Hematopoietic multipotent progenitor cell (in vitro differentiated cells): Measurements from ENCODE around the gene IP6K2. TPM values are rescaled to one million over a fixed set of nuclear protein-coding genes. Genes with fewer than 3 reads are reported as not detected.

Source experiments
- DNase-seq, 3 donors: peaks; one replicate each; pipeline ENCODE4 v3.0.0-alpha.2; 2011 to 2015; ENCODE audit warnings: low read depth in 2 of 3, low spot score in 2 of 3
- small RNA-seq: library from RNA; depleted of rRNA; stranded (forward); fragments of <200 nt; gene quantifications from one replicate; pipeline ENCODE3, GENCODE V24; 2012
- total RNA-seq: library from RNA; depleted of rRNA; stranded (reverse); fragments of >200 nt; gene quantifications from one replicate; pipeline ENCODE4 v1.2.3, GENCODE V29; 2012

IP6K2 gene
- total RNA-seq, 1 donor = 165 TPM

- no peak for DNase-seq
These were observed 71.9 kb downstream of the IP6K2 start for GRCh38 chr3:48644898-48645760.

- DNase-seq = no peak
These were observed 74.4 kb downstream of the IP6K2 start for GRCh38 chr3:48642605-48643004.

- no peak for DNase-seq
These were observed 75.6 kb downstream of the IP6K2 start for GRCh38 chr3:48641396-48641795.

- no peak for DNase-seq
These were observed 76.9 kb downstream of the IP6K2 start for GRCh38 chr3:48639944-48640606.

Small RNAs within 50 kb of the gene (small RNA-seq; reads per million reads assigned to genes)
- not detected for gene AC141002.1

Other genes starting within 250 kb of the IP6K2 start
- 232 TPM for gene SHISA5, start 213.0 kb downstream of the IP6K2 start, total RNA-seq
- gene PFKFB4, start 160.4 kb downstream of the IP6K2 start, total RNA-seq = 10.8 TPM
- under 0.01 TPM for gene UCN2, start 153.4 kb downstream of the IP6K2 start, total RNA-seq
- 0.27 TPM for gene COL7A1, start 121.9 kb downstream of the IP6K2 start, total RNA-seq
- 397 TPM for gene UQCRC1, start 107.6 kb downstream of the IP6K2 start, total RNA-seq
- not detected for gene TMEM89, start 95.5 kb downstream of the IP6K2 start, total RNA-seq
- gene SLC26A6, start 81.8 kb downstream of the IP6K2 start, total RNA-seq = 20.2 TPM
- gene CELSR3, start 54.3 kb downstream of the IP6K2 start, total RNA-seq = 3.2 TPM
- 22.1 TPM for gene NCKIPSD, start 31.3 kb downstream of the IP6K2 start, total RNA-seq
- gene PRKAR2A, start 130.7 kb upstream of the IP6K2 start, total RNA-seq = 20.5 TPM
- gene SLC25A20, start 181.7 kb upstream of the IP6K2 start, total RNA-seq = 25.6 TPM
- gene ARIH2, start 201.6 kb upstream of the IP6K2 start, total RNA-seq = 71.4 TPM